Stimulated activated CD4-positive, alpha-beta T cell treated with anti-CD3 and anti-CD28 coated beads, Interleukin-4, amount 100 ng/mL, for 24 hours (primary cell): Measurements from ENCODE around the gene CREM.
A peak's percentile ranks its signal among the peaks of the same experiment; 100 is the strongest.
"Not testable (repeated sequence)": the region's sequence is repeated elsewhere in the genome, so short reads cannot be mapped to it uniquely, and the experiment has no call there.

Source experiments
- DNase-seq: peaks from one replicate; pipeline ENCODE4 v3.0.0-alpha.2; 2020

CREM gene

DNA sequence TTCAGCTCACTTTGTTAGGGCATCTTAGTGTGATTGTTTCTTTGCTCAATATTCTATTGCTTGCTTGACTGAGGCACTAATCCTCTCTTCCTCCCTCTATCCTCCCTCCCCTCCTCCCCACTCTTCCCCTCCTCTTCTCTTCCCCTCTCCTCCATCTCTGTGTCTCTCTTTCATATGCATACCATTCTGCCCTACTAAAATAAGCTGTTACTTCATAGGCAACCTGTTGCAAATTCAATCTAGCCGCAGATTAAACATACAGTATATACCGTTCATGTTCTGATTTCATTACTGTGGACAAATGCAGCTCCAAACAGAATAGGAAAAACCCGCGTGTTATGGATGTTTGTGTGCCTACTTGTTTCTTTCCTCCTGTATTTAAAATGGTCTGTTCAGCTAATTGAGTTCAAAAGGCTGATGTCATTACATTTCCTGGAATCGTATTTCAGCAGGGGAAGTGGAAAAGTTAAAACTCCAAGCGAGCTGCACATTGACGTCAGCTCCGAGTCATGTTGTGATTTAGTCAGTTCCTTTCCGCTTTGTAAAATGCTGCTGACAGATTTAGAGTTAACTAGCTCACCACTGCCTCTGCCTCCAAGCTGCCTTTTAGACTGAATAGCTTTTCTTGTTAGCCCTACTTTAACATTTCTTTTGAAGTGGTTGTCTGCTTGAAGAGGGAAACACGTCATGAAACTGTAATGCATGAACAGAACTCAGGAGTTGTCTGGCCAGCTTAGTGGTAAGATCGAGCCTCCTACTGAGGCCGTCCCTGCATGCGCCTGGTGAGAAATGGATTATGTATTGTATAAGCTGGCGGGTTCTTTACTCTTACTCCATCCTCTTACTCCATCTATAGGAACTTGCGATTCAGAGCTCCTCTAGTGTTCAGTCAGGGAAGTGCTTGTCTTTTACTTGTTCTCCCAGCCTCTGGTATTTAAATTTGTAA, 69.0 kb downstream of the CREM start:
- peak; percentile 80 for DNase-seq

DNA sequence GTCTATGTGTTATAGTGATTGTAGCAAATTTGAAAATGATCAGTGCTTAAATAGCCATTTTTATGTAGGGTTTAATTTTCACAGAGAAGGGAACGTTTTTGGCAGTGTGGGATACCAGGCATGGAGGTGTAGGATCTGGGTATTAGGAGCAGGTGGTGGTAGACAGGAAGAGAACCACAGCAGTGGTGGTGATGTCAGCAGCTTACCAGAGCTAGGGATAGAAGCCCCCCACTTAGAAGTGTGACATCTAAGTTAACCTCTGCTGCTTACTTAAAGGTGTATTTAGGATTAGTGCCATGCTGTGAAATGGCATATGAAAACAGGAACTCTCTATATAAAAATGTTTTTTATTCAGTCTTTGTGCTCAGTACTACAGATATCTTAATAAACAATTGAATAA, 73.8 kb downstream of the CREM start:
- no peak for DNase-seq

DNA sequence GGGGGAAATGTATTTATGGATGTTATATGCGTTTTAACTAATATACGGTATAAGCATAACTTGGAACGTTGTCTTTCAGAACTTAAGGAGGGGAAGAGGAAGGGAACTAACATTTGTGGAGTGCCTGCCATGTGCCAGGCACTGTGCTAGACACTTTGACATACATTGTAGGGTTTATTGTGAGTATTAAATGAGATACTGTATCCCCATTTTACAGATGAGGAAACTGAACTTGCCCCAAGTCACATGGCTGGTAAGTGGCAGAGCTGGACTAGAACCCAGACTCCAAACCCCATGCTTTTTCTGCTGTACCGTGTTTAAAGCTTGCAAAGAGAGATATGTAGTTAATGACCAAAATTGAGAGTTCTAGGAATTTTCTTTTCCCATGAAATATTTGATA, 74.6 kb downstream of the CREM start:
- no peak for DNase-seq

DNA sequence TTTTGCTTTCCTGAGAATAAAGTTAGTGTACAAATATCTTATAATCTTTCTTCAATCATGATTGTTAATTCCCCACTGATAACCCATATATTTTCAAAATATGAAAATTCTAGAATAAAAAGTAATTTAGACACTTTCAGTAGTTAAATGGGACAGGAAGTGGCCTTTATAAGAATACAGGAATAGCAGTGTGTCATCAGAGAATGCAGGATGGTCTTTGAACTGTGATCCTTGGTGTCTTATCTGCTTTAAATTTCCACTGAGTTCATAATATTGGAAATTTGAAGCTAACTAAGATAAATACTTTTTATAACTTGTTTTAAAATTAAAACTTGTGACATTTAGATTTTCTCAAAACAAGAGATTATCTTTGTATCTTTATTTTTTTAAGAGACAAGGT, 75.4 kb downstream of the CREM start:
- DNase-seq = no peak

DNA sequence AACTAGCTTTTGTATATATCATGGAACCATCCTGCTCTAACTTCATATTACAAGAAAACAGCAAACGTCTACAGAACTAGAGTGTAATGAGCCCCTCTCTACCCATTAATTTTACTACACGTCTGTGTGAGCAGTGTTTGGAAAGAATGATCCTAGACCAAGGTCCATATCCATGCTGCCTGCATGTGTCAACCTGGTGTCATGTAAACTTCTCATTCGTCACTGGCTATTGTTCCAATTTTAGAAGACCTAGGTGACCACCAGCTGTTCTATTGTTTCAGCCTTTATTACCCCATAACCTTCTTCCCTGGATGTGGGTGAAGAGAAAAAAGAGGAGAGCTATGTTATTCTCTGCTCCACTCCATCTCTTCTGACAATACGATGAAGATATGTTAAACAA, 77.1 kb downstream of the CREM start:
- no peak for DNase-seq

DNA sequence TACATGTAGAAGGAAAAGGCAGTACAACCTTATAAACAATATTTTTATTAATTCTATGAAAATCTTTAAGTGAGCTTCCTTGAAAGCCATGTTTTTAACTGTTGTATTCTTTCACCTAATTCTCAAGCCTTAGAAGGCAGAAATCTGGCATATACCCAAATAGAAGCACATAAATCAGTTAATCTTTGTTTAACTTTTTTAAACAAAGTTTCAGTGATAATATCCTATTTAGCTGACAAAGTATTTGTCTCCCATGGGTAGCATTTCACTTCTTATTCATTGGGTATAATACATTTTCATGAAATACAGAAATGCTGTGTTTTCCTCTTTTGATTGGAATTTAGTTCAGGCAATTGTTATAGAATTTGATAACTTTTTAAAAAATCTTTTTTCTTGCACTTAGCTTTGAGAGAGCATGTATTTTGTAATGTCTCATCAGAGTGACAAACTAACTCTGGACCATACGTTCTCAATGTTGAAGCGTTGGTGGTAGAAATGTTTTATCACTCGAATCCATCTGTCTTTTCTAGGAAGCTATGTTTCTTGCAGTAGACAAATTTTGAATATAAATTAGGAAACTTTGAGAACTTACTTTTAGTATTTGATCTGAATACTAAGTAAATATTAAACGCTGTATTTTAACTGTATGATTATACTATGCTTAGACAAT, 78.1 kb downstream of the CREM start:
- no peak for DNase-seq

DNA sequence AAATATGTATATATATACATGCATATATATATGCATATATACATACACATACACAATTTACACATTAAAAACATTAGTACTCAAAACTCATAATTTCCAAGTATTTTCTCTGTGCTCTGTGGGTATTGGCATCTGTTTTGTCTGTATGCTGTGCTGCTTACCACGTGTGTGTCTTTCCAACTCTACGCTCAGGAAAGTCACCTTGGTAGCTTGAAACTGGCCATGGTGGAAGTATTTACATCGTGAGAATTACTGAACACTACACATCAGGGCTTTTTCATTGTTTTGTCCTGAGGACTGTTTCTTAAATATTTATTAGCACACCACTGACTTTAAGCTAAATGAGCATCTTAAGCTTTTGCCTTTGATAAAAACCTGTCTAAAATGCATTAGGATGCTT, 79.6 kb downstream of the CREM start:
- no peak for DNase-seq

DNA sequence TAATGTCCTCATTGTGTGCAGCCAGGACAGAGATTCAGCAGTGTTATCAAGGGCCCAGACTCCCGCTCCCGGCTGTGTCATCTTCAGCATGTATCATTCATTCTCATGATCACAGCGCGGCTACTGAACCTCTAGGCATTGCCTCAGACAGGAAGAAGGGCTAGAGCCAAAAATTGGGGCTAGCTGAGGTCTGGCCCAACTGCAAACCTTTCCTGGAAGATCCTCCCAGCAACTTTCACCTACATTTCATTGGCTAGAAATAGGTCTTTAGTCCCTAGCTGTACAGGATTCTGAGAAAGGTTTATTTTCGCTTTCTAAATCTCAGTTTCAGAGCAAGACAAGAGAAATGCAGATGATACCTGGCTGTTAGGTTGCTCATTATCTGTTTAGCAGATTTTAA, 81.9 kb downstream of the CREM start:
- DNase-seq = peak; percentile 23

DNA sequence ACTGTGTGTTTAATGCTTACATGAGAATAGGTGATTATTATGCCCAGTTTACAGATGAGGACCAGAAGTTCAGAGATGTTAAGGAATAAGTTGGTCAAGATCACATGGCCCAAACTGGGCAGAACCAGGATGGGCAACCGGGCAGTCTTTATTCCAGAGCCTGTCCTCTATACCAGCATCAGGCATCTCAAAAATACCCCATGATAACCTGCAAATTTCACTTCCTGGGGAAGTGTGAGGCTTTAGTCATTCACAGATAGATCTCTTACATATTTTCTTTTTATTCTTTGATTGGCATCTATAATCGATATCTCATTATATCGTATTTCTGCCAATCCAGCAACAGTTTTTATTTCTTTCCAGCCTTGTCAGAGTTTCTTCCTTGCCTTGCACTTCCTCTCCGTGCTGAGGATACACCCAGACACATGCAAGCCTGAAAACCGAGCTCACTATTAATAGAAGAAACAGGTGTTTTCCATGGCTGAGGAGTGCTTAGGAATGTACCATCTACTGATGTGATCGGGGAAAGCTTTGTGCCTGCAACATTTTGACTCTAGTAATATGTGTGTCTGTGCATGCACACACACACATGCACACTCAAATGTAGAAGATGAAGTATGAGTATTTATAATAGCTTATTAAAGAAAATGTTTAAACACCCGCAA, 82.4 kb downstream of the CREM start:
- DNase-seq = no peak

DNA sequence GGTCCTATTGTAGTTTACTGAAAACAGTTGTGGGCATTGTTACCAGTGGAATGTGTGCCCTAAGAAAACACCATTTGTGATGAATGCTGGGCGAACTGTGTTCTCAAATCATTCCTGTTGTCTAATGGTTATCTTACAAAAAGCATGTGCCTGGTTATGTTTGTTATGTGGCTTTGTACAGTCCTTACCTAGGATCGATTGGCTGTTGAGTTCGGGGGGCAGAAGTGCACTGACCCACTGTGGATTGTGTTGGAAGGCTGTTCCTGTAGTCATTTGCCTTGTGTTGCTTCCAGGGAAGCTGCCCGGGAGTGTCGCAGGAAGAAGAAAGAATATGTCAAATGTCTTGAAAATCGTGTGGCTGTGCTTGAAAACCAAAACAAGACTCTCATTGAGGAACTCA, 84.3 kb downstream of the CREM start:
- no peak for DNase-seq

DNA sequence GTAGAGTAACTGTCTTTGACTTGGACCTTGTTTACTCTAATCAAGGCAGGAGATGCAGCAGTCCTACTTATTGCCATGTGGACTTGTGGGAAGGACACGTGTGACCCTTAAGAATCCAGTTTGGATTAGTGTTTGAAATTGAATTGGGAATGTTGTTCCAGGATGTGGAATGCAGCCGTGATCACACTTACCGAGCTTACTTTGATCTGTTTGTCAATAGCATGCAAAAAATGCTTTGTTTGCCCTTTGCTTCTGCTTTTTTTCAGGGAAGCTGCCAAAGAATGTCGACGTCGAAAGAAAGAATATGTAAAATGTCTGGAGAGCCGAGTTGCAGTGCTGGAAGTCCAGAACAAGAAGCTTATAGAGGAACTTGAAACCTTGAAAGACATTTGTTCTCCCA, 84.7 kb downstream of the CREM start:
- DNase-seq = no peak

DNA sequence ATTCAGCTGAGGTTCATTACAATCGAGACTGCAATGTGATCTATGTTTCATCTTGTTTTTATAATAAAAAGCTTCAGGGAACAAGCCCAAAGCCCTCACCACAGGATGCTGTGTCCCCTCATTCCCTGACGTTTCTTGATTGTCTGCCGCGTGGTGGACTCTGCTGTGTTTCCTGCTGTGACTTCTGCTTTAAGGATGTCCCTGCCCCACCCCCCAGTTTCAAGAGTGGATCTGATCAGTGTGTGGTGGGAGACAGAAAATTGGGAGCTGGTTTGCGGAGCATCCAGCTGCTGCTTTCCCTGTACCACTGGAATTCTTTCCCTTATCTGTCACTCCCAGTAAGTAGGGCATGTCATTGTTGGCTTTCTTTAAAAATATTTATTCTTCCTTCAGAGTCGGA, 86.2 kb downstream of the CREM start:
- DNase-seq = no peak

DNA sequence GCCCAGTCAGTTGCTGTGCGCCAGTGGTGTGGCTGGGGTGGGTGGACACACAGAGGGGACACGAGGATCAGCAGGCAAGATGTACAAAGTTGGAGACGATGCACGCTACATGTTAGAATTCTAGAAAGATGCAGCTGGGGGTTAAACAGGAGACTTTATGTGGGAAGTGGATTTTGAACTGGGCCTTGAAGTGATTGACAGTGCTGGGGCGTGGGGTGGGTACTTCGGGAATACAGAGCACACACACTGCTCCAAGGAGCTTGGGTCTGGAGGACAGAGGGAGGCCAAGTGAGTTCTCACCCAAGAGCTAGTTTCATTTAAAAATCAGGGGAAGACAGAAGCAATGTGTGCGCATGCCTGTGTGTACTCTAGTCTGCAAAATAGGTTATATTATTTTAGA, 87.1 kb downstream of the CREM start:
- no peak for DNase-seq

DNA sequence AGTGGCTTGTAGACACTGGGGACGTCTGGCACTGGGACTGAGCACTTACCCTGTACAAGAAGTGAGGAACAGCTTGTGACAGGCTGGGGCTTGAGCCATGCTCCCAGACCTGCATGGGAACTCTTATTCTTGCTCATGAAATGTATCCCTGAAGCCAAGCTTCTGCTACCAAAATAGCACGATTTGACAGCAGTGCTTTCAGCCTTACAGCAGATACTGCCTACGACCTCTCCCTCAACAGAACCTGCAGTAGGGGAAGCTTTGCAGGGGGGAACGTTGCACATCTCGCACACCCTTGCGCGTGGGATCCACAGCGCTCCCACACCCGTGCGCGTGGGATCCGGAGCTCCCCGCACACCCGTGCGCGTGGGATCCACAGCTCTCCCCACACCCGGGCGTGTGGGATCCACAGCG, 88.0 kb downstream of the CREM start:
- no peak for DNase-seq

DNA sequence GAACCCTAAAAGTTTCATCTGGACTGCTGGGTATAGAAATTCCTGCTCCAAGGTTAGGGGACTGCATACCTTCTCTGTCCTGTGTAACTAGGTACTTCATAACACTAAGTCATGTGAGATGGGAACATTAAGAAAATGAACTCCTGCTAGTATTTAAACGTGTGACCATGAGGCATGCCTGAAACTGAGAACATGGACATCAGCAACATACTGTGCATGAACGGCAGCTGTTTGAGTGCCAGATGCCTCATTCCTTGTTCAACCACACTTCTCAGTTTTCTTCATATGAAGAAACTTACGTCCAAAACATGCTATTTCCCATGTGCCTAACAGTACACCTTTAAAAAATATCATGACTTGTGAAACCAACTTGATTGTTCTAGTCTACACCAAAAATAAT, 88.5 kb downstream of the CREM start:
- no peak for DNase-seq

DNA sequence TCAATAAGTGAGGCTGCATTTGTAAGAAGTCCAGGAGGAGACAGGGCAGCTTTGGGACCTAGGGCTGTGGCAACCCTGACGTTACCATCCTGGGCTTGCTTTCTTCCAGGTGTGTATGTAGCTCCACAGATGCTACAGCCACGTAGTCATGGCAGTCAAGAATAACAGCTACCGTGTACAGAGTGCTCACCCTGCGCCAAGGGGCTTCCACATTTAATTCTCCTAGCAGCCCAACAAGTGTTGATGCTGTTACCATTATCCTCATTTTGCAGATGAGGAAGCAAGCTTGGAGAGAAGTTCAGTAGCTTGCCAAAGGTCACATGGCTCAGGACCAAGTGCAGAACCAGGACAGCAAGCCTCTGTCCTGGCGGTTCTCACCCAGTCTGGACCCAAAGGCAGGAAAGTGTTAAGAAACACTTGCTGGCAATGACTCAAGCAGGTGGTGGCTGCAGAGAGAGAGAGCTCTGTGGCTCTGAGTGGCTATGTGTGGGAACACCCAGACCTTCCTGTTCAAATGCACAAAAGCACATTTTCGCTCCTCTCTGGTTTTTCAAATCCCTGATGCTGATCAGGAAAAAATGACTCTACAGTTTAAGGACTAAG, 89.8 kb downstream of the CREM start:
- peak; percentile 29 for DNase-seq

DNA sequence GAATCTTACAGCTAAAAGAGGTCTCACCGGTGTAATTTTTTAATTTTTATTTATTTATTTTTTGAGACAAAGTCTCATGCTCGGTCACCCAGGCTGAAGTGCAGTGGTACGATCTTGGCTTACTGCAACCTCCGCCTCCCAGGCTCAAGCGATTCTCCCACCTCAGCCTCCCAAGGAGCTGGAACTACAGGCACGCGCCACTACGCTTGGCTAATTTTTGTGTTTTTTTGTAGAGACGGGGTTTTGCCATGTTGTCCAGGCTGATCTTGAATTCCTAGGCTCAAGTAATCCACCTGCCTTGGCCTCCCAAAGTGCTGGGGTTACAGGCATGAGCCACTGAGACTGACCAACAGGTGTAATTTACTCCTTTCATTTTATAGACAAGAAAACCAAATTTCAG, 90.3 kb downstream of the CREM start:
- DNase-seq = not testable (repeated sequence)

DNA sequence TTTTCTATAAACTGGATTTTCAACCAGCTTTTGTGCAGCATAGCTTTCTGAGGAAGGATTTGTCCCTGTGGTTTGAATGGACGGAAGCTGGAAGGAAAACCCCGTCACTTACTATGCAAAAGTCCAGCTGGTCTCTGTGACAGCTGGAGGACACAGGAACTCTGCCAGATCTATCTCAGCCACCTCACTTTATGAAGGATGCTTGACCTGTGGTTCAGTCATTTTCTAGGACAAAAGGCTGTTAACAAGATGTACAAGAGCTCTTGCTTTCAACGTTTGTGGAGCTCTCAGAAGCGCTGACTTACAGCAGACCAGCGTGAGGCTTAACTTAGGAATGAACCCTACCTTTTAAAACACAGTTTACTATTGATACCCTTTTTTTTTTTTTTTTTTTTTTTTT, 90.8 kb downstream of the CREM start:
- DNase-seq = no peak

DNA sequence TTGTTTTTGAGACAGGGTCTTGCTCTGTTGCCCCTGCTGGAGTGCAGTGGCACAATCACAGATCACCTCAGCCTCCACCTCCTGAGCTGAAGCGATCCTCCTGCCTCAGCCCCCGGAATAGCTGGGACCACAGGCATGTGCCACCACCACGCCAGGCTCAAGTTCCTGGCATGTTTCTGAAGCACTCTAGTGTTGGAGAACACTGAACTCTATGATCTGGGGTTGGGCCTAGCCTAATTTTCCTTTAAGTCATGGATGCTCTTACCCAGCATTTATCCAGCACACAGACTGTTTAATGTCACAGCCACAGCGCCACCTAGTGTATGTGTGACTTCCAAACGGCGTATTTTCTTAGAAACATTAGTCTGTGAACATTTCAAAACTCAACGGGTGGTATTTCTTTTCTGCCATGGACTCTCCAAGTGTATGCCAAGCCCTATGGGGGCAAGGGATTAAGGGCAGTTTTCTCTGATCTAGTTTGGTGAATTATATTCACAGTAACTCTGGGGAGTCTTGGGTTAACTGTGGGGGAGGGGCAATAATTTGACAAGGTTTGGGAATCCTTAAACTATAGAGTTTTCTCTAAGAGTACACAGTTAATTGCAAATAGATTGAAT, 91.8 kb downstream of the CREM start:
- peak; percentile 89 for DNase-seq

DNA sequence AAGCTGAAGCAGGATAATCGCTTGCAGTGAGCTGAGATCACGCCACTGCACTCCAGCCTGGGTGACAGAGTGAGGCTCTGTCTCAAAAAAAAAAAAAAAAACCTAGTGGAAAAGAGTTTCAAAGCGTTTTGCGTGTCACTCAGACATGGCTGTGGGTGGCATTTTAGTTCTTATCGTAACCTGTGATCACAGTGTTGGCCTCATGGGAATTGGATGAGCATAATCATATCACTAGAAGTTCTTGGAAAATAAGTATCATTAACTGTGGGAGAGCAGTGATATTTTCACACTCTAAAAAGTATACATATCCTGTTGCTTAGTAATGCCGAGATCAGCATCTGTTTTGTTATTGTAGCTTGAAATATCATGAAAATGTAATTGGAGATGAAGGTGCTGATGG, 92.6 kb downstream of the CREM start:
- peak; percentile 56 for DNase-seq

DNA sequence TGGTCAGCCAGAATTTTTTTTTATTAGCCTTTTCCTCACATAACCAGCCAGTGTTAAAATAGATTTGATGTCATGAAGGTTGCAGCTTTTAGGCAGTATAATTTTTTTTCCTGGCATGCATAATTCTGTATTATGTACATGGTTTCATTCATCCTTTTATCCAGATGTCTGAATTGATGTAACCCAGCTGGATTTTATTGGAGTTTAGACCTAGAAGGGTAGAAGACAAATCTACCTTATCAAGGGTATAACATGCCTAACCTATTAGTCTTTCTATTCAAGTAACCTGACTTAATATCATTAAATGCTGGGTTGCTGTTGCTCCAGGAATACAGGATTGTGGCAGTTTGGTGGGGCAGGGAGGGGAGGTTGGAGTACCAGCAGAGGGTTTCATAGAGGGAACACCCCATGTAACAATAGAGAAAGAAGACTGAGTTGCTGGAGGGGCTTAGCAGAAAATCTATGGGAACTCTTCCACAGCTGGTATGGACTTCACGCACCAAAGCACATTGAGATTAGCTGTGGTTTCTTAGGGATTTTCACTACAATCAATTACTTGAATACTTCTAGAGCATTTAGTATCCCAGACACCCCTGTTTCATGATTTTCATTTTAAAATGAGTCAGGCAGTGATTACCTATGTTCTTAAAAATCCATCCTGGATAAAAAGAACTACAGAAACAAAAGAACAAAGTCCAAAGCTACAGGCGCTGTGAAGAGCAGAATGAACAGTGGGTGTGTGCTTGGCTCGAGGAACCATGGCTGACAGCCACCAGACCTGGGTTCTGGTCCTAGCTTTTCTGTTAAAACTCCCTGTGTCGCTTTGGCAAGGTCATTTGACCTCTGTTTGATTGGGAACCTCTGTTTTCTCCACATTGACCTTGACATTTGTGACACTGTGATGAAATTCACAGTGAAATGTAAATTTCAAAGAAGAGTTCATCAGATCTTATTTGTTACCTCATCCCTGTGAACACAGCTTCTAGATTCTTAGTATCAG, 93.5 kb downstream of the CREM start:
- no peak for DNase-seq

DNA sequence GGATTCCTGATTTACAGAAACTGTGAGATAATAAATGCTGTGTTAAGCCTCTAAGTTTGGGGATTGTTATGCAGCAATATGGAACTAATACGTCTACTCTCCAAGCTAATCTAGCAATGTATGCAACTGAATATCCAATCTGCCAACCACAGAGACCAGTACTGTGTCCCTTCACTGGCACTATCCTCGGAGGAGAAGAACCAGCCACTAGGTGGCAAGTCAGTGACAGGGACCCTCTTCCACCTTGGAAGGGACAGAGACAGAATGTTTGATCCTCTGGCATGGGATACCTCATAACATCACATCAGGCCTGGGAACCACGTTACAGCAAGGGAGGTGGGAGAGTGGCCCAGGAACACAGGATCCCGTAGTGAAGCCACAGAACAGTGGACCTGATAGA, 96.4 kb downstream of the CREM start:
- no peak for DNase-seq
